ENCODE data around the gene ARL6IP6.

The ARL6IP6 gene

DNA sequence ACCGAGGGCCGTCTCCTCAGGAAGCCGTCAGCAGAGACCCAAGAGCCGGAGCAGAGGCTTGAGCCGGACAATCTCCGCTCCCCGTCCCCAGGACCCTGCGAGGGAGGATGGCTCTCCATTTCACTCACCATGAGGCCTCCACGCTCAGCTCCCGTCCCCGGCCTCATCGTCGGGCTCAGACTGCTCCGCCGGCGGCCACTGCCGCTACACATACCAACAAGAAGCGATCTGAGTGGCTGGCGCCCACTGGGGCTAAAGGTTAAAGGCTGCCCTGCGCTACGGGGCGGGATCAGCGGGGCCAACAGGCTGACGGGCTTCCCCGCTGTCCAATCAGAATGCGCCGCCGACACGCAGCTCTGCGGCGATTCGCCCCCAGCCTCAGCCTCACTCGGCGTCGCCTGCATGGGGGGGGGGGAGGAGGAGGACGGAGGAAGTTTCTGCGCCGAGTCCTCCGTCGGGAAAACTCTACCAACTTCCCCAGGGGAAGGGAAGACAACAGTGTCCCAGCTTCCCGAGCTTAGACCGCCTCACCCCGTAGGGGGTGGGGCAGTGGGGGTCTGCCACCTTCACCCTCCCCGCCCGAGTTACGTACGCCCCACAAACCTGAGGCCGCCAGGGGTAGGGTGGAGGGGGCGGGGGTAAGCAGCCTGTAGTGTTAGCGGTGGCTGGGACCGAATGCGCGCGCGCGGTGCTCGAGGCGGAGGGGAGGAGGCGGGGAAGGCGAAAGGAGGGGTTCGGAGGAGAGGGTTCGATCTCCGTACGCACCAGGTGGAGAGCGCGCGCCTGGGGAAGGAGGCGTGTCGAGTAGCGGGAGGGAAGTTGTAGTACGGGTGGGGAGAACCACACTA lies 968 bp upstream of the ARL6IP6 start, which contains the start of gene PRPF40A (continued):
- TF ChIP-seq ZNF660 (tag by site-specific recombination; IDR thresholded peaks at IDR 0.05) = 0 out of 2 replicates have a peak, but pooled peaks have one; percentile 14
- no peak for TF ChIP-seq ZEB2 (tag by site-specific recombination; IDR thresholded peaks at IDR 0.05)
- no peak for TF ChIP-seq ZNF423 (tag by site-specific recombination; IDR thresholded peaks at IDR 0.05)
- TF ChIP-seq, protein P1, sequence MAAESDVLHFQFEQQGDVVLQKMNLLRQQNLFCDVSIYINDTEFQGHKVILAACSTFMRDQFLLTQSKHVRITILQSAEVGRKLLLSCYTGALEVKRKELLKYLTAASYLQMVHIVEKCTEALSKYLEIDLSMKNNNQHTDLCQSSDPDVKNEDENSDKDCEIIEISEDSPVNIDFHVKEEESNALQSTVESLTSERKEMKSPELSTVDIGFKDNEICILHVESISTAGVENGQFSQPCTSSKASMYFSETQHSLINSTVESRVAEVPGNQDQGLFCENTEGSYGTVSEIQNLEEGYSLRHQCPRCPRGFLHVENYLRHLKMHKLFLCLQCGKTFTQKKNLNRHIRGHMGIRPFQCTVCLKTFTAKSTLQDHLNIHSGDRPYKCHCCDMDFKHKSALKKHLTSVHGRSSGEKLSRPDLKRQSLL (tag by site-specific recombination; IDR thresholded peaks at IDR 0.05) = no peak
- TF ChIP-seq, protein P2, sequence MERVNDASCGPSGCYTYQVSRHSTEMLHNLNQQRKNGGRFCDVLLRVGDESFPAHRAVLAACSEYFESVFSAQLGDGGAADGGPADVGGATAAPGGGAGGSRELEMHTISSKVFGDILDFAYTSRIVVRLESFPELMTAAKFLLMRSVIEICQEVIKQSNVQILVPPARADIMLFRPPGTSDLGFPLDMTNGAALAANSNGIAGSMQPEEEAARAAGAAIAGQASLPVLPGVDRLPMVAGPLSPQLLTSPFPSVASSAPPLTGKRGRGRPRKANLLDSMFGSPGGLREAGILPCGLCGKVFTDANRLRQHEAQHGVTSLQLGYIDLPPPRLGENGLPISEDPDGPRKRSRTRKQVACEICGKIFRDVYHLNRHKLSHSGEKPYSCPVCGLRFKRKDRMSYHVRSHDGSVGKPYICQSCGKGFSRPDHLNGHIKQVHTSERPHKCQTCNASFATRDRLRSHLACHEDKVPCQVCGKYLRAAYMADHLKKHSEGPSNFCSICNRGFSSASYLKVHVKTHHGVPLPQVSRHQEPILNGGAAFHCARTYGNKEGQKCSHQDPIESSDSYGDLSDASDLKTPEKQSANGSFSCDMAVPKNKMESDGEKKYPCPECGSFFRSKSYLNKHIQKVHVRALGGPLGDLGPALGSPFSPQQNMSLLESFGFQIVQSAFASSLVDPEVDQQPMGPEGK (tag by site-specific recombination; IDR thresholded peaks at IDR 0.05) = peak; percentile 96
- no peak; the same call in 1 of the 2 replicates for TF ChIP-seq YY1 (tag by site-specific recombination; IDR thresholded peaks at IDR 0.05)
- no peak for TF ChIP-seq ZNF521 (tag by site-specific recombination; IDR thresholded peaks at IDR 0.05)
- TF ChIP-seq KLF7 (tag by site-specific recombination; IDR thresholded peaks at IDR 0.05; ENCODE audit: borderline replicate concordance) = no peak
- TF ChIP-seq ZFP37 (tag by site-specific recombination; IDR thresholded peaks at IDR 0.05) = no peak
- TF ChIP-seq ZNF121 (tag by site-specific recombination; IDR thresholded peaks at IDR 0.05) = no peak
- TF ChIP-seq GLIS2 (tag by site-specific recombination; IDR thresholded peaks at IDR 0.05) = peak; percentile 94
- peak; percentile 59; the same call in 1 of the 2 replicates for TF ChIP-seq BCL11A (tag by site-specific recombination; IDR thresholded peaks at IDR 0.05; ENCODE audit: low read depth)
- TF ChIP-seq ZNF132 (tag by site-specific recombination; IDR thresholded peaks at IDR 0.05; ENCODE audit: borderline replicate concordance) = no peak
- 0 out of 2 replicates have a peak, but pooled peaks have one; percentile 5 for TF ChIP-seq OSR2 (tag by site-specific recombination; IDR thresholded peaks at IDR 0.05)
- TF ChIP-seq ZNF549 (tag by site-specific recombination; IDR thresholded peaks at IDR 0.05) = no peak
- peak; percentile 91 for TF ChIP-seq ZNF366 (tag by site-specific recombination; conservative IDR thresholded peaks at IDR 0.05)
- TF ChIP-seq ZNF596 (tag by site-specific recombination; IDR thresholded peaks at IDR 0.05) = no peak
- no peak for TF ChIP-seq ZNF426 (tag by site-specific recombination; IDR thresholded peaks at IDR 0.05)
- no peak for TF ChIP-seq ZNF768 (tag by site-specific recombination; IDR thresholded peaks at IDR 0.05)
- TF ChIP-seq SP3 (tag by site-specific recombination; IDR thresholded peaks at IDR 0.05) = peak; percentile 44
- peak; percentile 88 for TF ChIP-seq SP2 (tag by site-specific recombination; IDR thresholded peaks at IDR 0.05)
- TF ChIP-seq, protein P3, sequence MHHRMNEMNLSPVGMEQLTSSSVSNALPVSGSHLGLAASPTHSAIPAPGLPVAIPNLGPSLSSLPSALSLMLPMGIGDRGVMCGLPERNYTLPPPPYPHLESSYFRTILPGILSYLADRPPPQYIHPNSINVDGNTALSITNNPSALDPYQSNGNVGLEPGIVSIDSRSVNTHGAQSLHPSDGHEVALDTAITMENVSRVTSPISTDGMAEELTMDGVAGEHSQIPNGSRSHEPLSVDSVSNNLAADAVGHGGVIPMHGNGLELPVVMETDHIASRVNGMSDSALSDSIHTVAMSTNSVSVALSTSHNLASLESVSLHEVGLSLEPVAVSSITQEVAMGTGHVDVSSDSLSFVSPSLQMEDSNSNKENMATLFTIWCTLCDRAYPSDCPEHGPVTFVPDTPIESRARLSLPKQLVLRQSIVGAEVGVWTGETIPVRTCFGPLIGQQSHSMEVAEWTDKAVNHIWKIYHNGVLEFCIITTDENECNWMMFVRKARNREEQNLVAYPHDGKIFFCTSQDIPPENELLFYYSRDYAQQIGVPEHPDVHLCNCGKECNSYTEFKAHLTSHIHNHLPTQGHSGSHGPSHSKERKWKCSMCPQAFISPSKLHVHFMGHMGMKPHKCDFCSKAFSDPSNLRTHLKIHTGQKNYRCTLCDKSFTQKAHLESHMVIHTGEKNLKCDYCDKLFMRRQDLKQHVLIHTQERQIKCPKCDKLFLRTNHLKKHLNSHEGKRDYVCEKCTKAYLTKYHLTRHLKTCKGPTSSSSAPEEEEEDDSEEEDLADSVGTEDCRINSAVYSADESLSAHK (tag by site-specific recombination; IDR thresholded peaks at IDR 0.05) = no peak
- TF ChIP-seq, protein P4, sequence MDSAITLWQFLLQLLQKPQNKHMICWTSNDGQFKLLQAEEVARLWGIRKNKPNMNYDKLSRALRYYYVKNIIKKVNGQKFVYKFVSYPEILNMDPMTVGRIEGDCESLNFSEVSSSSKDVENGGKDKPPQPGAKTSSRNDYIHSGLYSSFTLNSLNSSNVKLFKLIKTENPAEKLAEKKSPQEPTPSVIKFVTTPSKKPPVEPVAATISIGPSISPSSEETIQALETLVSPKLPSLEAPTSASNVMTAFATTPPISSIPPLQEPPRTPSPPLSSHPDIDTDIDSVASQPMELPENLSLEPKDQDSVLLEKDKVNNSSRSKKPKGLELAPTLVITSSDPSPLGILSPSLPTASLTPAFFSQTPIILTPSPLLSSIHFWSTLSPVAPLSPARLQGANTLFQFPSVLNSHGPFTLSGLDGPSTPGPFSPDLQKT (IDR thresholded peaks at IDR 0.05; ENCODE audit: borderline replicate concordance, low read depth, low read length) = no peak
- no peak for TF ChIP-seq ZNF830 (tag by site-specific recombination; IDR thresholded peaks at IDR 0.05; ENCODE audit: low read depth)
- TF ChIP-seq, protein P5, sequence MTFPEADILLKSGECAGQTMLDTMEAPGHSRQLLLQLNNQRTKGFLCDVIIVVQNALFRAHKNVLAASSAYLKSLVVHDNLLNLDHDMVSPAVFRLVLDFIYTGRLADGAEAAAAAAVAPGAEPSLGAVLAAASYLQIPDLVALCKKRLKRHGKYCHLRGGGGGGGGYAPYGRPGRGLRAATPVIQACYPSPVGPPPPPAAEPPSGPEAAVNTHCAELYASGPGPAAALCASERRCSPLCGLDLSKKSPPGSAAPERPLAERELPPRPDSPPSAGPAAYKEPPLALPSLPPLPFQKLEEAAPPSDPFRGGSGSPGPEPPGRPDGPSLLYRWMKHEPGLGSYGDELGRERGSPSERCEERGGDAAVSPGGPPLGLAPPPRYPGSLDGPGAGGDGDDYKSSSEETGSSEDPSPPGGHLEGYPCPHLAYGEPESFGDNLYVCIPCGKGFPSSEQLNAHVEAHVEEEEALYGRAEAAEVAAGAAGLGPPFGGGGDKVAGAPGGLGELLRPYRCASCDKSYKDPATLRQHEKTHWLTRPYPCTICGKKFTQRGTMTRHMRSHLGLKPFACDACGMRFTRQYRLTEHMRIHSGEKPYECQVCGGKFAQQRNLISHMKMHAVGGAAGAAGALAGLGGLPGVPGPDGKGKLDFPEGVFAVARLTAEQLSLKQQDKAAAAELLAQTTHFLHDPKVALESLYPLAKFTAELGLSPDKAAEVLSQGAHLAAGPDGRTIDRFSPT (tag by site-specific recombination; IDR thresholded peaks at IDR 0.05) = peak; percentile 64
- peak; percentile 25; the same call in 1 of the 2 replicates for TF ChIP-seq ZIC2 (tag by site-specific recombination; IDR thresholded peaks at IDR 0.05)
- TF ChIP-seq ZNF76 (tag by site-specific recombination; IDR thresholded peaks at IDR 0.05; ENCODE audit: borderline replicate concordance, low read depth) = peak; percentile 48; the same call in 1 of the 2 replicates
- TF ChIP-seq, protein P6, sequence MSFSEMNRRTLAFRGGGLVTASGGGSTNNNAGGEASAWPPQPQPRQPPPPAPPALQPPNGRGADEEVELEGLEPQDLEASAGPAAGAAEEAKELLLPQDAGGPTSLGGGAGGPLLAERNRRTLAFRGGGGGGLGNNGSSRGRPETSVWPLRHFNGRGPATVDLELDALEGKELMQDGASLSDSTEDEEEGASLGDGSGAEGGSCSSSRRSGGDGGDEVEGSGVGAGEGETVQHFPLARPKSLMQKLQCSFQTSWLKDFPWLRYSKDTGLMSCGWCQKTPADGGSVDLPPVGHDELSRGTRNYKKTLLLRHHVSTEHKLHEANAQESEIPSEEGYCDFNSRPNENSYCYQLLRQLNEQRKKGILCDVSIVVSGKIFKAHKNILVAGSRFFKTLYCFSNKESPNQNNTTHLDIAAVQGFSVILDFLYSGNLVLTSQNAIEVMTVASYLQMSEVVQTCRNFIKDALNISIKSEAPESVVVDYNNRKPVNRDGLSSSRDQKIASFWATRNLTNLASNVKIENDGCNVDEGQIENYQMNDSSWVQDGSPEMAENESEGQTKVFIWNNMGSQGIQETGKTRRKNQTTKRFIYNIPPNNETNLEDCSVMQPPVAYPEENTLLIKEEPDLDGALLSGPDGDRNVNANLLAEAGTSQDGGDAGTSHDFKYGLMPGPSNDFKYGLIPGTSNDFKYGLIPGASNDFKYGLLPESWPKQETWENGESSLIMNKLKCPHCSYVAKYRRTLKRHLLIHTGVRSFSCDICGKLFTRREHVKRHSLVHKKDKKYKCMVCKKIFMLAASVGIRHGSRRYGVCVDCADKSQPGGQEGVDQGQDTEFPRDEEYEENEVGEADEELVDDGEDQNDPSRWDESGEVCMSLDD (tag by site-specific recombination; IDR thresholded peaks at IDR 0.05) = no peak
